Ovary (tissue), 3 donors: ENCODE results near the gene BBOF1.

Source experiments
- EP300 ChIP-seq: sonication (generic); formaldehyde crosslinking; IDR thresholded peaks from one replicate; pipeline ENCODE4 v1.6.1; 2017; ENCODE audit warnings: antibody characterized with exemption
- POLR2A ChIP-seq: fragments of 450-650 bp; IDR thresholded peaks from one replicate; pipeline ENCODE4 v1.6.1; 2017; ENCODE audit warnings: antibody characterized with exemption, mild to moderate bottlenecking, moderate library complexity
- TF ChIP-seq, protein P1 (sequence below), 3 donors: fragments of 450-650 bp in 2 of 3; fragments of 200-600 bp in 1 of 3; IDR thresholded peaks; one replicate each; pipeline versions ENCODE4 v1.5.1 to v1.8.0; 2016 to 2022; ENCODE audit warnings: antibody characterized with exemption in 3 of 3, mild to moderate bottlenecking in 1 of 3
- donor health status: DM: no; HTN: no; CAD: no.

DNA sequence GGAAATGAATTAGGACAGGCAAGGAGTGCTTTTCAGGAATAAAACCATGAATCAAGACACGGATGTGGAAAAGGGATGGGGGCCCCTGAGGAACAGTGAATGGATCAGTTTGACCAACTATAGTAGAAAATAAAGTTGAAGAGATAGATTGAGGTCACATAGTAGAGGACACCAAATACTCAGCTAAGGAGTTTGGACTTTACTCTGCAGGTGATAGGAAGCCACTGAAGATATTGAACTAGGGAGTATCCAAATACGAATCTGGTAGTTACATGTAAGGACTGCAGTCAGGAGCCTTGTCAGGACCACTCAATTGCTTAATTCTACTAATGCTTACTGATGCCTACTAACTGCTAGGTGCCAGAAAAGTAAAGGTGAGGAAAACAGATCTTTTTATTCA lies 20.4 kb upstream of the BBOF1 start:
- TF ChIP-seq EP300 (no peak), POLR2A (no peak)
- TF ChIP-seq, protein P1, sequence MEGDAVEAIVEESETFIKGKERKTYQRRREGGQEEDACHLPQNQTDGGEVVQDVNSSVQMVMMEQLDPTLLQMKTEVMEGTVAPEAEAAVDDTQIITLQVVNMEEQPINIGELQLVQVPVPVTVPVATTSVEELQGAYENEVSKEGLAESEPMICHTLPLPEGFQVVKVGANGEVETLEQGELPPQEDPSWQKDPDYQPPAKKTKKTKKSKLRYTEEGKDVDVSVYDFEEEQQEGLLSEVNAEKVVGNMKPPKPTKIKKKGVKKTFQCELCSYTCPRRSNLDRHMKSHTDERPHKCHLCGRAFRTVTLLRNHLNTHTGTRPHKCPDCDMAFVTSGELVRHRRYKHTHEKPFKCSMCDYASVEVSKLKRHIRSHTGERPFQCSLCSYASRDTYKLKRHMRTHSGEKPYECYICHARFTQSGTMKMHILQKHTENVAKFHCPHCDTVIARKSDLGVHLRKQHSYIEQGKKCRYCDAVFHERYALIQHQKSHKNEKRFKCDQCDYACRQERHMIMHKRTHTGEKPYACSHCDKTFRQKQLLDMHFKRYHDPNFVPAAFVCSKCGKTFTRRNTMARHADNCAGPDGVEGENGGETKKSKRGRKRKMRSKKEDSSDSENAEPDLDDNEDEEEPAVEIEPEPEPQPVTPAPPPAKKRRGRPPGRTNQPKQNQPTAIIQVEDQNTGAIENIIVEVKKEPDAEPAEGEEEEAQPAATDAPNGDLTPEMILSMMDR (IDR thresholded peaks at IDR 0.05), result no peak
